Activated T-cell treated with anti-CD3 and anti-CD28 coated beads, Interleukin-2, amount 50 U/mL, for 4 hours (primary cell): ENCODE results near the gene HPSE2. TPM values are rescaled to one million over a fixed set of nuclear protein-coding genes. Genes with fewer than 3 reads are reported as not detected.

ENCODE experiments used
- ATAC-seq, 2 donors: fragments of 200-7000 bp; cut with Tn5 transposase; one replicate each; pipeline ENCODE4 v1.10.0; 2021
- DNase-seq: peaks from one replicate; pipeline ENCODE4 v3.0.0-alpha.2; 2020
- H3K27me3 Mint-ChIP-seq: one replicate; pipeline ENCODE4 v1.8.0; 2021; ENCODE audit warnings: low read depth, mixed read lengths
- H3K36me3 Mint-ChIP-seq: one replicate; pipeline ENCODE4 v1.8.0; 2022; ENCODE audit warnings: mixed read lengths; ENCODE audit not compliant: insufficient read depth
- H3K4me1 Mint-ChIP-seq: one replicate; pipeline ENCODE4 v1.8.0; 2021; ENCODE audit warnings: low read depth, mixed read lengths
- H3K4me3 Mint-ChIP-seq: one replicate; pipeline ENCODE4 v1.8.0; 2021; ENCODE audit warnings: mild to moderate bottlenecking, moderate library complexity, mixed read lengths
- H3K9me3 Mint-ChIP-seq: one replicate; pipeline ENCODE4 v1.8.0; 2021; ENCODE audit warnings: mixed read lengths
- total RNA-seq, 3 donors: library from RNA; stranded (reverse); gene quantifications; one replicate each; pipeline ENCODE4 v1.2.1, GENCODE V29; 2021

Gene HPSE2
- total RNA-seq, 3 donors from 2014 or later, result not detected

DNA sequence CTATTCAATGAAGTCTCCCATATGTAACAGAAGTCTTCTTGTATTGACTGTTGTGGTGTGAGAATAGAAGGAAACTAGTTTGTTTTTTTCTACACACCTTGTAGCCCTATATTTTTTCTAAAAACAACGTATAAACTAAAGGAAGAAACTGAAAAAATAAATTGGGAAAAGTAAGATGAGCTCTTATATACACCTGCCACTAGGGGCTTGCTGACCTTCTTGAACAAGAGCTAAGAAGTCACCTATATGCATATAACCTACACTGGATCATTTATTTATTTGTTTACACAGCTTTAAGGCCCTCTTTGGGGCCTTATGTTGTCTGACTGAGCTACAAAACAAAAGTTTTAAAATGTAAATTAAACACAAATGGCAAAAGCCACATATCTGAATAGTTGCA lies 383.0 kb downstream of the HPSE2 start:
- Mint-ChIP-seq H3K4me1 (no peaks in the 10 kb centered on the region), H3K4me3 (no peak overlapping the region), H3K36me3 (no peaks in the 10 kb centered on the region), H3K27me3 (no peaks in the 10 kb centered on the region), H3K9me3 (no peaks in the 10 kb centered on the region)
- ATAC-seq, result no peak
- no peak for DNase-seq

DNA sequence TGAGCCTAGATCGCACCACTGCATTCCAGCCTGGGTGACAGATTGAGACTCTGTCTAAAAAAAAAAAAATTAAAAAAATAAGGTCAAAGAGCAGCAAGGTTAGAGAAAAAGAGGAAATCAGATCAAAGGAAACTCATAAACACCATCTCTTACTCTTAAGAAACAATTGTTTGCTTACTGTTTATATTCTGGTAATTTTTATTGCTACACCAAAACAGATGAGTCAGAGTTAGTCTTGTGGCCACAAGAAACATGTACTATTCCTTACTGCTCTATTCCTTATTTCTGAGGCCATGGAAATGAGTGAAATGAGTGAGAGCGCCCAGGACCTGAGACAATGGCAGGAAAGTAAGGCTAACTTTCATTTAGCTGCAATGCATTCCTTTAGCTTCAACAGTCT lies 387.3 kb downstream of the HPSE2 start:
- H3K27me3 Mint-ChIP-seq, result no peaks in the 10 kb centered on the region
- DNase-seq, result no peak
- no peak for ATAC-seq
- no peak overlapping the region for H3K4me3 Mint-ChIP-seq
- H3K36me3 Mint-ChIP-seq, result no peaks in the 10 kb centered on the region
- no peaks in the 10 kb centered on the region for H3K9me3 Mint-ChIP-seq
- H3K4me1 Mint-ChIP-seq, result no peaks in the 10 kb centered on the region

DNA sequence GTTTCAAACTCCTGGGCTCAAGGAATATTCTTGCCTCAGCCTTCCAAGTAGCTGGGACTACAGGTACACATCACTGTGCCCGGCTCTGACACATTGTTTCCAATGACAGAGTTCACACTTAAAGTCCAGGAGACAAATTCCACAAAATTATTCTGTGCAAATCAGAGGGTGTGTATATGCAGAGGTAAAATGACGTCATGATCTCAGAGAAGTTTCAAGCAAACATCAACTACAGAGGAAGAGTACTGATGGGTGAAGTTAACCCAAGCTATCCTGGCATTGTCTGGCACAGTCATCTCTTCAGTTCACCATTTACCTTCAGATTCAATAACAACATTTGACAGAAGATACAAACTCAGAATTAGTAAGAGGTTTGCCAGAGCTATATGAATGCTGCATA lies 388.9 kb downstream of the HPSE2 start:
- DNase-seq (no peak), ATAC-seq (no peak)
- Mint-ChIP-seq H3K4me3 (no peak overlapping the region), H3K36me3 (no peaks in the 10 kb centered on the region), H3K9me3 (no peaks in the 10 kb centered on the region), H3K27me3 (no peaks in the 10 kb centered on the region), H3K4me1 (no peaks in the 10 kb centered on the region)

DNA sequence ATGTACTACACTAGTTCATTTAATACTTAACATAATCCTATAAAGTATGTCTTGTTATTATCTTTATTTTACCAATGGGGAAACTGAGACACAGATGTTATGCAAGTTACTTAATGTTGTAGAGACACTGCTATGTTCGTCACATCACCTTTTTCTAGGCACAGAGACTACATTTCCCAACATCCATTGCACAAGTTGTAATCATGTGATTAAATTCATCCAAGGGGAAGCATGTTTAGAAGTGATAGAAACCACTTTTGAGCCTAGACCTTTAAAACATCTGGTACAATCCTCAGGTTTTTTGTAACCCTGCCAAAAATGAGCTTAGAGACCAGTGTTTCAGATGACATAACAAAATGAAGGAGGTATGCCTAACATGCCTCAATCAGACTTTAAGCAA lies 402.1 kb downstream of the HPSE2 start:
- Mint-ChIP-seq H3K4me1 (no peaks in the 10 kb centered on the region), H3K9me3 (no peaks in the 10 kb centered on the region), H3K36me3 (no peaks in the 10 kb centered on the region), H3K27me3 (peaks cover 4% of the 10 kb centered on the region), H3K4me3 (no peak overlapping the region)
- no peak for DNase-seq
- no peak for ATAC-seq

DNA sequence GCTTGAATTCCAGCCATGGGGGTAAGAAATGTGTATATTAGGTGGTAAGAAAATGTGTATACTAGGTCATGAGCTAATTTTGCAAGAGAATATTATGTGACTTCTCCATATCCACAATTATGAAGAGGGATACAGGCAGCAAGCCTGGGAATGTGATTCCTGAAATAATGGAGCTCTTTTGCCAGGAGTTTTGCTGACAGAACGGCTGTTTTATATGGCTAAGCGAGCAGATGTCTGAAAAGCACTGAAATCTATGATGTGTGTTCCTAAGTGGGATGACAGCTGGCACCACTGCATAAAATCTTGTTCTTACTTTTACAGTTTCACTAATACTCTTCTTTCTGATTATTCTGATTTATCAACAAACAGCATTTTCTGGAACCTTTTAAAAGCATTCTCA lies 402.9 kb downstream of the HPSE2 start:
- peaks cover 4% of the 10 kb centered on the region for H3K27me3 Mint-ChIP-seq
- H3K4me1 Mint-ChIP-seq, result no peaks in the 10 kb centered on the region
- H3K9me3 Mint-ChIP-seq, result no peaks in the 10 kb centered on the region
- no peaks in the 10 kb centered on the region for H3K36me3 Mint-ChIP-seq
- ATAC-seq (no peak), DNase-seq (no peak)
- no peak overlapping the region for H3K4me3 Mint-ChIP-seq

DNA sequence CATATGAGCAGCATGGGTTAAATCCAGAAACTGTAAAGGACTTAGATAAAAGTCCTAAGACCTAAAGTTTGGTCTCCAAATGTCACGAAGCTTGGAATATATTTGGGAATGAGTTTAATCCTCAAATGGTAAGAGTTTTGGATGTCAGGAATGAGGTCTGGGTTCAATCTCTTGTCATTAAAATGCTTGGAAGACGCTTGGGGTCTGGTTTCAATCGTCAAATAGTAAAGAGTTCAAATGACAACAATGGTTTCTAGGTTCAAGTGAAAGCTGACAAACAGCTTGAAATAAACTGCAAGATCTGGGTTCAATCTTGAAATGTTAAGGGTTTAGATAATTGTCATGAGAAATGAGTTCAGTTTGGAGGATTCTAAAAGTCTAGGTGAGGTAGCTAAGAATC lies 403.5 kb downstream of the HPSE2 start:
- DNase-seq, result no peak
- Mint-ChIP-seq H3K9me3 (no peaks in the 10 kb centered on the region), H3K36me3 (no peaks in the 10 kb centered on the region), H3K4me3 (no peak overlapping the region), H3K4me1 (no peaks in the 10 kb centered on the region), H3K27me3 (peaks cover 4% of the 10 kb centered on the region)
- ATAC-seq, result no peak

DNA sequence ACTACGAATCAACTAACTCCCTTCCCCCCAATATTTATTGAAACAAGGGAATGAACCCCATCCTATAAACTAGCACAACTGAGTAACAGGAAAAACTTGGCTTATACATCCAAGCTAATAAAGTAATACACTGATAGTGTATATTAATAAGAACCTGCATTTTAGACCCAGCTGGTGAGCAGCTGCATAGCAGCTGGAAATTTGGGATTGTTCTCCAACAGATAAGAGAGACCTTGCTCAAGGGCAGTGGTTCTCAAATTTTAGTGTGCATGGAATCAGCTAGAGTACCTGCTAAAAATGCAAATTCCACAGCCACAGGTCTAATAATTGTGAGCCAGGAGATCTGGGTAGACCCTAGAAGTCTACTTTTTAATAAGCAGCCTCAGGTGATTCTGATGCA lies 404.3 kb downstream of the HPSE2 start:
- DNase-seq (no peak), ATAC-seq (no peak)
- Mint-ChIP-seq H3K4me1 (no peaks in the 10 kb centered on the region), H3K4me3 (no peak overlapping the region), H3K36me3 (no peaks in the 10 kb centered on the region), H3K9me3 (no peaks in the 10 kb centered on the region), H3K27me3 (peaks cover 4% of the 10 kb centered on the region)

DNA sequence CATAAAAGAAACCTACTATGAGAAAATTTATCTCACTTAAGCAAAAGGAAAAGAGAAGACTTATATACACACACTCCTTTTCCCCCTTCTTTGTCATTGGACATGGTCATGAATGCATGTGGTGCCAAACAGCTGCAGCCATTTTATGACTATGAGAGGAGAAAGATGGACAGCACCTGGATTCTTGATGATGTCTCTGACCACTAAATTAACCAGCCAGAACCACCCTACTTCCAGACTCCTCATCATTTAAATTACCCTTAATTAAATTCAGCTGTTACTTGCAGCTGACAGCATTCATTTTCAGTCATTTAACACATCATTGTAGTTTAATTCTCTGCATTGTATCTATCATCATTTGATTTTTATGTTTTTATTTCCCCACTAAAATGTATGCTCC lies 409.9 kb downstream of the HPSE2 start:
- Mint-ChIP-seq H3K36me3 (no peaks in the 10 kb centered on the region), H3K4me3 (no peak overlapping the region), H3K9me3 (no peaks in the 10 kb centered on the region), H3K4me1 (no peaks in the 10 kb centered on the region), H3K27me3 (peaks cover 2% of the 10 kb centered on the region)
- no peak for DNase-seq
- ATAC-seq, result no peak

DNA sequence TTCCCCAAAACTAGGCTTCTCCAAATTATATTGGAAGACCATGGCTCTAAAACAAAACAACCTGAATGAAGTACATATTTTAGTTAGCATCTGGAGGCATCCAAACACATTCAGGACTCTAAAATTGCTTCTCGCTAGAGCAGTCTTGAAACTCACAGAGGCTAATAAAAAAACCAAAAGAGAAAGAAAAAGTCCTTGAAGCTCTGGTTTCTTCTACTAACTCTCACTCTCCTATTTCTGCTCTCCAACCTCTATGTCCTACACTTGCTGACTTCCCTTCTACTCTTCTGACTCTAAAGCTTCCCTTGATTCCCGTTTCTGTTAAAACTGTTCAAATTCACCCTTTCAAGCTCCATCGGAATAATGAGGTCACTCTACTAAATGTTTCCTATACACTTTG lies 418.3 kb downstream of the HPSE2 start:
- Mint-ChIP-seq H3K36me3 (no peaks in the 10 kb centered on the region), H3K27me3 (no peaks in the 10 kb centered on the region), H3K4me3 (no peak overlapping the region), H3K4me1 (no peaks in the 10 kb centered on the region), H3K9me3 (no peaks in the 10 kb centered on the region)
- ATAC-seq (no peak), DNase-seq (no peak)

DNA sequence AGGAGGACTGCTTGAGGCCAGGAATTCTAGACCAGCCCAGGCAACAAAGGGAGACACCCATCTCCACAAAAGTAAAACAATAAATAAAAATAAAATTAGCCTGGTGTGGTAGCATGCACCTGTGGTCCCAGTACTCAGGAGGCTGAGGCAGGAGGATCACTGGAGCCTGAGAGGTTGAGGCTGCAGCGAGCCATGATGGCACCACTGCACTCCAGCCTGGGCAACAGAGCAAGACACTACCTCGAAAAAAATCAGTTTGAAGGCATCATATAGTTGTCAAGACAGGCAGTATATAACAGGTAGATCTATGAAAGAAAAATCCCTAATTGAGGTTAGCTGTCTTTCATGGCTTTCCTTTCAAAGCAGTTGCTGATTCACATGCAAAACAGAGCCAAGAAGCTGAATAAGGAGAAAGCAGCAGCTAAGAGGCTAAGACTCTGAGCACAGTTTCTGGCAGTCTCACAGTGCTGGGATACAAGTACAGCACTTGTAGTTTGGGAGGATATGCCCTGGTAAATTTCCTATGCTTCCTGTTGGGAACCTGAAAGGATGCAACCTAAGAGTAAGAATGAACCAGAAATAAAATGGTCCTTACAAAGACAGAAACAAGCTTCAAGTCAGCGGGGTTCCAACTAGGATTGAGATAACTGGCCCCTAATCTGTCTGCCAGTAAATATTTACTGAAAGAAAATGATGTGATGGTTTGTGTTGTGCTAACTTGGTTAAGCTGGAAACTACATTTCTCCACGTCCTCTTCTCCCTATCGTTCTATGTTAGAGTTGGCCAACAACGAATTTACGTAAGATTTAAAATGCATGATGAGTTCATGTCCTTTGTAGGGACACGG lies 420.4 kb downstream of the HPSE2 start:
- ATAC-seq, result no peak
- H3K4me3 Mint-ChIP-seq, result no peak overlapping the region
- H3K4me1 Mint-ChIP-seq, result no peaks in the 10 kb centered on the region
- no peak for DNase-seq
- H3K9me3 Mint-ChIP-seq, result no peaks in the 10 kb centered on the region
- H3K36me3 Mint-ChIP-seq, result no peaks in the 10 kb centered on the region
- no peaks in the 10 kb centered on the region for H3K27me3 Mint-ChIP-seq

DNA sequence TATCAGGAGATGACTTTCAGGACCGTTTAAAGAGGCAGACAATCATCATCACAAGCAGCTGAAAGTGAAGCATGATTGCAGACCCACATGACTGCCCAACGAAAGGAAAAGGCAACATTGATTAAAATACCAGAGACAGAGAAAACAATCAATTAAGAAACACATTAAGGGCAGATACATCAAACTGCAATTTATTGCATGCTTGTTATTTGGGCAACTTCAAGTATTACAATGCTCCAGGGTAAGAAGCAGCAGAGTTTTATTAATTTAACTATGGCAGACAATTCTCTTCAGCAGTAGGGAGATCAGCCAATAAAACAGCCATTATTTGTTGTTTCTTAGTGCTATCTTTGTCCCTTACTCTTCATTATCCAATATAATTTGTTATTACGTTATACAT lies 421.2 kb downstream of the HPSE2 start:
- no peak for DNase-seq
- no peaks in the 10 kb centered on the region for H3K27me3 Mint-ChIP-seq
- no peak overlapping the region for H3K4me3 Mint-ChIP-seq
- no peaks in the 10 kb centered on the region for H3K36me3 Mint-ChIP-seq
- no peak for ATAC-seq
- no peaks in the 10 kb centered on the region for H3K9me3 Mint-ChIP-seq
- H3K4me1 Mint-ChIP-seq, result no peaks in the 10 kb centered on the region

DNA sequence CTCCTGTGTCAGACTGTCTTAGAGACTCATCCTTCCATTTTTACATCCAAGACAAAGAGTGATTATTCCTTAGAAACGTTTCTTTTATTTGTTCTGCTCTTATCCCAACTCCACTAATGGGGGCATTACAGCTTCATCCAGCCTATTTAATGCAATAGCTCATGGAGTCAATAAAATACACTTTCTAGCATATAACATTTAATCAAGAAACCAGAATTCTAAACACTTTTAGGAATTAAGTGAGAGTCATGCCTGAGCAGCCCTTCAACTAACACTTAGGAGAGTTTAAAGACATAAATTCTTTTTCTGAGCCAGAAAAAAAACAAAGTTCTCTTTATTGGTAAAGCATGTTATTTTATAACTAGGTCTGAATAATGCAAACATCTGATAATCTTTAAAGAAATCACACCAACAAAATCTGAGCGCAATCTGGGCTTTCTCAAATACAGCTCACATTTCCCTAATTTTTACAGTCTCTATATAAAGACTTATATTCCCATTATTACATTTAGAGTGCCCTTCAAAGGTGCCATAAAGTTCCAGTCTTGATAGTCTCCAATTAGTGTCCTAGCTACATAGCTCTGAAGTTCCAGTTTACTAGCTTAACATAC lies 427.3 kb downstream of the HPSE2 start:
- no peaks in the 10 kb centered on the region for H3K27me3 Mint-ChIP-seq
- H3K4me1 Mint-ChIP-seq, result no peaks in the 10 kb centered on the region
- no peaks in the 10 kb centered on the region for H3K36me3 Mint-ChIP-seq
- no peaks in the 10 kb centered on the region for H3K9me3 Mint-ChIP-seq
- ATAC-seq (no peak), DNase-seq (no peak)
- H3K4me3 Mint-ChIP-seq, result no peak overlapping the region

DNA sequence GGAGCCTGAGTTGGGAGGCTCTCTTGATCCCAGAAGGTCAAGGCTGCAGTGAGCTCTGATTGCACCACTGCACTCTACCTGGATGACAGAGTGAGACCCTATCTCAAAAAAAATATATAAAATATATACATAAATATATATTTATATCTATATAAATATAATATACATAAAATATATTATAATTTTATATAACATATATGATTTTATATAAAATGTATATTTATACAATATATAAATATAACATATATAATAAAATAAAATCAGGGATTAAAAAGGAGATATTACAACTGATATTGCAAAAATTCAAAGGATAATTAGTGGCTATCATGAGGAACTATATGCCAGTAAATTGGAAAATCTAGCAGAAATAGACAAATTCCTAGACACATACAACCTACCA lies 435.4 kb downstream of the HPSE2 start:
- Mint-ChIP-seq H3K4me1 (no peaks in the 10 kb centered on the region), H3K27me3 (no peaks in the 10 kb centered on the region), H3K9me3 (peaks cover 9% of the 10 kb centered on the region), H3K4me3 (no peak overlapping the region), H3K36me3 (no peaks in the 10 kb centered on the region)
- ATAC-seq, result no peak
- no peak for DNase-seq

DNA sequence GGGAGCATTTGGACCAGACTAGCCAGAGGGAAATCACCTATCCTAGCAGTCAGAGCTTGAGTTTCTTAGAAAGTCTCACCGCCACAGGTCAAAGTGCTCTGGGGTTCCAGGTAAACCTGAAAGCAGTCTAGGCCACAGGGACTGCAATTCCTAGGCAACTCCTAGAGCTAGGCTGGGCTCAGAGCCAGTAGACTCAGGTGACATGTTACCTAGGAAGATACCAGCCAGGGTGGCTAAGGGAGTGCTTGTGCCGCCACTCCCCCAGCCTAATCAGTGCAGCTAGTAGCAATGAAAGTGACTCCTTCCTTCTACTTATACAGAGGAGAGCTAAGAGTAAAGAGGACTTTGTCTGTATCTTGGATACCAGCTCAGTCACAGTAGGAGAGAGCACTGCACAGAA lies 440.2 kb downstream of the HPSE2 start:
- Mint-ChIP-seq H3K4me1 (no peaks in the 10 kb centered on the region), H3K9me3 (peaks cover 5% of the 10 kb centered on the region), H3K4me3 (no peak overlapping the region), H3K27me3 (no peaks in the 10 kb centered on the region), H3K36me3 (no peaks in the 10 kb centered on the region)
- ATAC-seq, result no peak
- DNase-seq, result no peak

DNA sequence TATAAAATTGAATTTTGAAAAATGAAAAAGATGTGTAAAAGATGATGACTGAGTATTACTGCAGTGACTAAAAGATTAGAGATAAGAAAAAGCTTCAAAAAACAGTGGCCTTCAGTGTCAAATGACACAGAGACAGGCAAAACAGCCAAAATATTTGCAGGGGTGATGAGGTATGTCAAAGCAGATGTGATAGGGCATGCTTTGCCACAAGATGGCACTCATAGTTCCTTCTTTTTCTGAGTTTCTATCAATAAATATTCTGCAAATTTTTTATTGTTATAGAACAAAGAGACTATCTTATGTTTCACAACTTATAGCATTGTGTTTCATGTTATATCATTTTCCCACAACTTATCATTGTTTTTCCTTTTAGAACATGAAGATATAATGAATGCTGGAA lies 444.8 kb downstream of the HPSE2 start:
- no peak for DNase-seq
- H3K27me3 Mint-ChIP-seq, result peaks cover 3% of the 10 kb centered on the region
- ATAC-seq, result no peak
- H3K36me3 Mint-ChIP-seq, result no peaks in the 10 kb centered on the region
- H3K4me1 Mint-ChIP-seq, result no peaks in the 10 kb centered on the region
- H3K4me3 Mint-ChIP-seq, result no peak overlapping the region
- H3K9me3 Mint-ChIP-seq, result no peaks in the 10 kb centered on the region
